ENCODE data around the gene FCRL5.
"Not testable (repeated sequence)": the region's sequence is repeated elsewhere in the genome, so short reads cannot be mapped to it uniquely, and the experiment has no call there.

Gene FCRL5

DNA sequence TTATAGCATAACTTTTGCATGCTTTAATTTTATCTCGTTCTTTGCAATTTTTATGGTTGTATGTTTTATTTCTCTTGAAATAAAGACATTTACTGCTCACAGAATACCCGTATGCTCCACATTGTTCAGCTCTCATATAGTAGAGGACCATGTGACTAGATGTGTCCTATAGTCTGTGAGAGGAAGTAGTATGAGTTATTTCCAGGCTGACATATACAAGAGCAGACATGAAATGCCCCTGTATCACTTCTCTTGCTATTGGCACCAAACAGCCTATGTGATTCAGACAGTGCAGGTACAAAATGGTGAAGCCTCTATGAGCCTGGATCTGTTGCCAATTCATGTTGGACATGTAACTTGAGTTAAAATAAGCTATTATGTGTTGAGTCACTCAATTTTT is 5.8 kb upstream of the FCRL5 start:
- Mint-ChIP-seq H3K27me3 (no peaks in the 10 kb centered on the region), H3K9me3 (no peaks in the 10 kb centered on the region)

GRCh38 chr1:157548081-157548480 is 4.2 kb downstream of the FCRL5 start:
- ATAC-seq, H3K27me3 Mint-ChIP-seq, H3K27ac Mint-ChIP-seq, H3K4me3 Mint-ChIP-seq, H3K9me3 Mint-ChIP-seq: not testable (repeated sequence)
- Mint-ChIP-seq H3K4me1 (peaks cover 40% of the 10 kb centered on the region), H3K36me3 (peaks cover 22% of the 10 kb centered on the region)

More for the DNA sequence above, 5.8 kb upstream of the FCRL5 start:
- H3K36me3 Mint-ChIP-seq, result no peaks in the 10 kb centered on the region
- no peak overlapping the region for H3K27ac Mint-ChIP-seq
- no peak overlapping the region for H3K4me3 Mint-ChIP-seq
- H3K4me1 Mint-ChIP-seq, result peaks cover 32% of the 10 kb centered on the region
- no peak for ATAC-seq

GRCh38 chr1:157542676-157543075 is 9.6 kb downstream of the FCRL5 start:
- Mint-ChIP-seq H3K27ac (no peak overlapping the region), H3K4me1 (peaks cover 29% of the 10 kb centered on the region), H3K27me3 (no peaks in the 10 kb centered on the region), H3K4me3 (no peak overlapping the region), H3K9me3 (no peaks in the 10 kb centered on the region), H3K36me3 (peaks cover 49% of the 10 kb centered on the region)
- no peak for ATAC-seq

DNA sequence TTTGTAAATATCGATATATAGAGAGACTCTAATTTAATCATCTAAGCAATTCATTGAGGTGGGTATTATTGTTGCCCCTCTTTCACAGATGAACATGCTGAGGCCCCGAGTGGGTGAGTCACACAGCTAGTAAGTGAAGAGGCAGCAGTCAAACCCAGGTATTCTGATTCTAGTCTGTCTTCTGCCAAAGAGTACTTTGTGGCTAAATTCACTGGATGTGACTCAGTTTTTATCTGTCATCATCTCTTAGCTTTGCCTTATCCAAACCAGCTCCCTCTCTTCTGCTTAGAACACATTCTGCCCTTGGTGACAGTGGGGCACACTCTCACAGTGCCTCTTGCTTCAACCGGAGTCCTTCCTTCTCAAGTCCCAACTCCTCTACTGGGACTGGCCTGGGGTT is 11.5 kb downstream of the FCRL5 start:
- Mint-ChIP-seq H3K4me3 (no peak overlapping the region), H3K27ac (peak overlapping the region; percentile 5), H3K9me3 (no peaks in the 10 kb centered on the region), H3K27me3 (no peaks in the 10 kb centered on the region), H3K36me3 (peaks cover 57% of the 10 kb centered on the region), H3K4me1 (peaks cover 24% of the 10 kb centered on the region)
- ATAC-seq, result no peak

GRCh38 chr1:157540160-157540748 is 12.1 kb downstream of the FCRL5 start:
- Mint-ChIP-seq H3K36me3 (peaks cover 58% of the 10 kb centered on the region), H3K27ac (no peak overlapping the region), H3K4me3 (no peak overlapping the region), H3K9me3 (no peaks in the 10 kb centered on the region), H3K4me1 (peaks cover 24% of the 10 kb centered on the region), H3K27me3 (no peaks in the 10 kb centered on the region)
- ATAC-seq, result peak; percentile 64

DNA sequence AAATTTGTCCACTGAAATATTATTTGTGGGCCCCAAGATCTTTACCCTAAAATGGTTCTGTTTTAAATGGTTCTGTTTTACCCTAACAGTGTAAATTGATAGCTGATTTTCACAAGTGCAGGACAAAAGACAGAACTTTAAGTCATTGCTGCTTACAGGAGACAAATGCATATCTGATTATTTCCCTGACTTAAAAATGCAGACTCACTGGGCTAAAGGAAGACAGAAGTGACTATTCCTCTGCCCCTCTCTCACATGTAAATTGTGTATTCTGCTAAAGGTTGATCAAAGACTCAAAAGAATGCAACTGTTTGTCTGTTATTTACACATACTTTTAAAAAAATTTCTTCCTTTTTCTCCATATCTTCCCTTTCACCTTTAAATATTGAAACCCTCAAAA is 12.7 kb downstream of the FCRL5 start:
- no peaks in the 10 kb centered on the region for H3K9me3 Mint-ChIP-seq
- H3K27ac Mint-ChIP-seq, result no peak overlapping the region
- peaks cover 24% of the 10 kb centered on the region for H3K4me1 Mint-ChIP-seq
- no peaks in the 10 kb centered on the region for H3K27me3 Mint-ChIP-seq
- H3K36me3 Mint-ChIP-seq, result peaks cover 60% of the 10 kb centered on the region
- ATAC-seq, result no peak
- no peak overlapping the region for H3K4me3 Mint-ChIP-seq

DNA sequence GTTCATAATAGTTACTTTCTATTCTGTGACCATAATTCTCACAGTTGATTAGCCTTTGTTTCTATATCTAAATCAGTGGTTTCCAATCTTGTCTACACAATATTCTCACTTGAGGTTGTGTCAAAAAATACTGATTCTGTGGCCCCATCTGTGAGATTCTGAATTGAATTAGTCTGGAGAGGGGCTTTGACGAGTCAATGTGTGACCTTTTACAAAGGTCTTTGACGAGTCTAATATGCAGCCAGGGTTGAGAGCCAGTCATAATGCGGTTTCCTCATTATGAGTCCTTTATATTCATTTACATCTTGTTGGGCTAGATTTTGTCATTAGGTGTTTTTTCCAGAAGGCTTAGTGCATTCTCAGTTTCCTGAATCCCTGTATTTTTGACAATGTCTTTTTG is 19.7 kb downstream of the FCRL5 start:
- Mint-ChIP-seq H3K4me1 (peaks cover 16% of the 10 kb centered on the region), H3K36me3 (peaks cover 60% of the 10 kb centered on the region), H3K27me3 (no peaks in the 10 kb centered on the region), H3K9me3 (no peaks in the 10 kb centered on the region), H3K4me3 (peak overlapping the region; percentile 16), H3K27ac (peak overlapping the region; percentile 77)
- peak; percentile 58 for ATAC-seq

GRCh38 chr1:157523774-157524493 is 28.4 kb downstream of the FCRL5 start:
- Mint-ChIP-seq H3K9me3 (no peaks in the 10 kb centered on the region), H3K27ac (peak overlapping the region; percentile 69), H3K36me3 (peaks cover 15% of the 10 kb centered on the region), H3K4me1 (peaks cover 12% of the 10 kb centered on the region), H3K27me3 (no peaks in the 10 kb centered on the region), H3K4me3 (no peak overlapping the region)
- ATAC-seq, result peak; percentile 16

DNA sequence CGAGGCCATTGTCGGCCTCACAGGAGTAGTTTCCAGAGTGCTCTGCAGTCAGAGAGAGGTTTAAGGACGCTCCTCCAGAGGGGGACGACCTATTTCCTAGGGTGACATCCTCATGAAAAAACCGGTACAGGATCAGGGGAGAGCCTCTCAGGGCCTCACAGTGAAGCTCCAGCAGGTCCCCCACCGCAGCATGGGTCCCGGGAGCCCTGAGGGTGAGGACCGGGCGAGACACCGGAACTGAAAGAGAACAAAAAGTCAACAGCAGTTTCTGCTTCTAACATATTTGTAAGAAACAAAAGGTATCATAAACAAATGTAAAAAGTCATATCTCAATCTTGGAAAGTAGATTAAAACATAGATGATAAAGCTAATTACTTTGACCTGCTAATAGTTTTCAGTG is 31.3 kb downstream of the FCRL5 start:
- Mint-ChIP-seq H3K27ac (no peak overlapping the region), H3K4me3 (no peak overlapping the region), H3K4me1 (peaks cover 12% of the 10 kb centered on the region), H3K36me3 (peaks cover 12% of the 10 kb centered on the region), H3K27me3 (no peaks in the 10 kb centered on the region), H3K9me3 (no peaks in the 10 kb centered on the region)
- no peak for ATAC-seq

DNA sequence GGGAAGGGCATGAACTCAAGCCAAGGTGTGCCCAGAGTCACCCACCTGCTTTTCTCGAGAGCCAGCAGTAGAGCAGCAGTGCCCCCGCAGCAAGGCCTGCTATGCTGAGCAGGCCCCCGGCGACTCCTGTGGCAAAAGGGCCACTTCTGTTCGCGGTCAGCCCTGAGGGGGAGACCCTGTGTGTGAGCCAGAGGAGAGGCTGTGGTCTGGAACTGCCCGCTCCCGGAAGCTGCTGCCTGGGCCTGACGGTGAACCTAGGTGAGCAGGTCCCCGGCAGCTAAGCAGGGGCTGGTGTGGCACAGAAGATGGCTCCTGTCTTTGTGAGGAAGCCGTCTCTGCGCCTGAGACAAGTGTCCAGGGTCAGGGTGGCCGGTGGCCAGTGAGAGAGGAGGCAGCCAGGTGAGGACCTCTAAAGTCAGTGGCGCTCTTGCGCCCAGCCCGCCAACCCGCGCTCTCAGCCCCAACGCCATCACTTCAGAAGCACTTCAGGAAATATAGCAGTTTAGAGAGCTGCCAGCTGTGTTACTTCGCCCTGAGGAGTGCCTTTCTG is 31.9 kb downstream of the FCRL5 start:
- H3K27me3 Mint-ChIP-seq, result no peaks in the 10 kb centered on the region
- peaks cover 13% of the 10 kb centered on the region for H3K36me3 Mint-ChIP-seq
- no peak for ATAC-seq
- no peaks in the 10 kb centered on the region for H3K9me3 Mint-ChIP-seq
- peaks cover 12% of the 10 kb centered on the region for H3K4me1 Mint-ChIP-seq
- H3K4me3 Mint-ChIP-seq, result no peak overlapping the region
- H3K27ac Mint-ChIP-seq, result no peak overlapping the region

GRCh38 chr1:157519451-157519850 is 32.9 kb downstream of the FCRL5 start:
- Mint-ChIP-seq H3K27me3 (no peaks in the 10 kb centered on the region), H3K27ac (no peak overlapping the region), H3K4me1 (peaks cover 16% of the 10 kb centered on the region), H3K36me3 (peaks cover 17% of the 10 kb centered on the region), H3K4me3 (no peak overlapping the region), H3K9me3 (no peaks in the 10 kb centered on the region)
- no peak for ATAC-seq

DNA sequence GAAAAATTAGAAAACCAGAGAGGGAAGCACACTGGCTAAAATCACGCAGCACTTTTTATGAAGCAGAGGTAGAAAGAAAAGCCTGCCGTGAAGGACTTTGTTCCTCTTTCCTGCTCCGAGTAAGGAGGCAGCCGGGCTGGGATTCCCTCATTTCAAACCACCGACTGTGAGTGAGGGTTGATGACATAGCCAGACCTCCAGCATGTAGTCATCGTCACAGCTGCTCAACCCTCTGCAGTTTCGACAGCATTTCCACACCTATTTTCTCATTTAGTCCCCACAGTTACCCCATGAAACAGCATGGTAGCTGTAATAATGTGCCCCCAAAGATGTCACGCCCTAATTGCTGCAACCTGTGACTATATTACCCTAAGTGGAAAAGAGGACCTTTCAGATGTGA is 35.3 kb downstream of the FCRL5 start:
- H3K9me3 Mint-ChIP-seq, result no peaks in the 10 kb centered on the region
- H3K4me1 Mint-ChIP-seq, result peaks cover 25% of the 10 kb centered on the region
- no peak overlapping the region for H3K27ac Mint-ChIP-seq
- H3K36me3 Mint-ChIP-seq, result peaks cover 11% of the 10 kb centered on the region
- ATAC-seq, result no peak
- no peaks in the 10 kb centered on the region for H3K27me3 Mint-ChIP-seq
- no peak overlapping the region for H3K4me3 Mint-ChIP-seq

- Mint-ChIP-seq H3K4me3 (no peak overlapping the region), H3K27ac (no peak overlapping the region), H3K9me3 (no peaks in the 10 kb centered on the region), H3K36me3 (peaks cover 11% of the 10 kb centered on the region), H3K4me1 (peaks cover 38% of the 10 kb centered on the region), H3K27me3 (no peaks in the 10 kb centered on the region)
- ATAC-seq, result no peak
Observed at GRCh38 chr1:157515709-157516108, 36.6 kb downstream of the FCRL5 start.

- Mint-ChIP-seq H3K4me1 (peaks cover 44% of the 10 kb centered on the region), H3K27ac (no peak overlapping the region), H3K9me3 (no peaks in the 10 kb centered on the region), H3K4me3 (no peak overlapping the region), H3K36me3 (peaks cover 11% of the 10 kb centered on the region), H3K27me3 (no peaks in the 10 kb centered on the region)
- ATAC-seq, result no peak
Observed at GRCh38 chr1:157515141-157515540, 37.2 kb downstream of the FCRL5 start.

DNA sequence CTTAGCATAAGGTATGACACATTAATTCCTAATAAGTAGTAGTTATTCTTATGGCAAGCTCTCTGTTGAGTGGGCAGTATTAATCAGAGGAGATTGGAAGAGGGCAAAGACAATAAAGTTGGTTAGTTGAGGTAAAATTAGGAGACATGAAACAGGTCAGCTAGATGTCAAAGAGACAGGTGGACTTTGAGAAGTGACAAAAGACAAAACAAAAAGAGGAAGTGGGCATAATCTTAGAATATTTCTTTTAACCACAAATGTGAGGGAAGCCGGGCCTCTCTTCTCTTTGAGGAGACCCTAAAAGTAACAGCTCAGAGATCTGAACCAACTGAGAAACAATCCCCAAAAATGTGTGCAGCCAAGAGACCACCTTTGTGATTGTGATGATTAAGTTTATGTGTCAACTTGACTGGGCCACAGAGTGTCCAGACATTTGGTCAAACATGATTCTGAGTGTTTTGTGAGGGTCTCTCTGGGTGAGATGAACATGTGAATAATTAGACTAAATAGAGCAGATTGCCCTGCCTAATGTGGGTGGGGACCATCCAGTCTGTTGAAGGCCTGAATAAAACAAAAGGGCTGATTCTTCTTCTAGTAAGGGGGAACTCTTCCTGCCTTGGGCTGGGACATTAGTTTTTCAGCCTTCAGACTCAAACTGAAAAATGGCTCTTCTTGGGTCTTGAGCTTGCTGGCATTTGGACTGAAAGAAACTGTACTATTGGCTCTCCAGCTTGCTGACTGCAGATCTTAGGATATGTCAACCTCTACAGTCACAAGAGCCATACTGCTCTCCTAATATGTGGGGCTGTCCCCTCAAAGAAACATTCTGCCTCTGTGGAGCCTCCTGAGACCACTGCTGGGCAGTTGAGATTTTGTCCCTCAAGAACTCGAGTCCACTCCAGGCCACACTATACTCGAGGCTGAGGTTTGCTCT is 40.0 kb downstream of the FCRL5 start:
- Mint-ChIP-seq H3K27ac (peak overlapping the region; percentile 50), H3K4me3 (peak overlapping the region; percentile 49), H3K27me3 (no peaks in the 10 kb centered on the region), H3K4me1 (peaks cover 60% of the 10 kb centered on the region), H3K36me3 (peaks cover 9% of the 10 kb centered on the region), H3K9me3 (no peaks in the 10 kb centered on the region)
- ATAC-seq, result peak; percentile 80

All from stimulated activated memory B cell treated with anti-CD40 and anti-IgM and Interleukin-4, amounts not matched to agents 10 μg/mL and 1 μg/mL and 100 μg/mL, for 72 hours (primary cell).